ENCODE measurements around the gene NKTR. TPM values are rescaled to one million over a fixed set of nuclear protein-coding genes. Genes with fewer than 3 reads are reported as not detected.
"Not testable (repeated sequence)": the region's sequence is repeated elsewhere in the genome, so short reads cannot be mapped to it uniquely, and the experiment has no call there.

NKTR gene
- total RNA-seq, 2 experiments from 2014 or later = 90.2 to 154 TPM

DNA sequence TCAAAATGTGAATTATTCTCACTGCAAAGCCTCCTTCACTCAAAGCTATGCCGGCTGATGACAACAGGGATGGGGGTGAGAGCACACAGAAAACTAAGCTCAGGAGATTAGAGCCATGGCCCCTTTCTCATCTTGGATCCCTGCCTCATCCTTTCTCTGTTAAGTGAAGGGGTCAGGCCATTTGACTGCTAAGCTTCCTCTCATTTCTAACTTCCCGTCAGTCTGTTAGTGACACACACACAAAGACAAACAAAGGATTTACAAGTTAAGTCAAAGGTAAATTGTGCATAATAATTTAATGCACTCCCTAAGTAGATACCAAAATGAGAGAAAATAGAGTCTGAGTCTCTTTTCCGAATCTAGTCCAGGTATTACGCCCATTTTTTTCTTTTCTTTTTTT lies 8.7 kb upstream of the NKTR start:
- H3K4me1 ChIP-seq (ENCODE audit: insufficient read depth, low read length, poor library complexity, severe bottlenecking) = peaks cover 26% of the 10 kb centered on the region
- DNase-seq (ENCODE audit: low spot score) = peak; percentile 27
- H3K9me2 ChIP-seq (ENCODE audit: insufficient read depth, low read length) = no peaks in the 10 kb centered on the region
- H3K9me3 ChIP-seq (ENCODE audit: low read length) = no peaks in the 10 kb centered on the region
- peak overlapping the region; percentile 85 for H3K4me2 ChIP-seq (ENCODE audit: low read length)
- ChIA-PET POLR2A (interaction anchor here (0.7 to 4.7 kb wide), 5 partner anchors 9 to 155 kb away, joined by 3 to 33 read pairs (median 11); partner anchors contain the start of genes NKTR and SEC22C), CTCF (ENCODE audit: unreplicated experiment) (interaction anchor here (1.4 kb wide), 1 partner anchor 9 kb away, joined by 6 read pairs; the partner anchor contains the start of gene NKTR)
- no peak for TF ChIP-seq EZH2phosphoT487 (IDR thresholded peaks at IDR 0.05; ENCODE audit: borderline replicate concordance, low read depth, low read length)
- TF ChIP-seq, protein P1, sequence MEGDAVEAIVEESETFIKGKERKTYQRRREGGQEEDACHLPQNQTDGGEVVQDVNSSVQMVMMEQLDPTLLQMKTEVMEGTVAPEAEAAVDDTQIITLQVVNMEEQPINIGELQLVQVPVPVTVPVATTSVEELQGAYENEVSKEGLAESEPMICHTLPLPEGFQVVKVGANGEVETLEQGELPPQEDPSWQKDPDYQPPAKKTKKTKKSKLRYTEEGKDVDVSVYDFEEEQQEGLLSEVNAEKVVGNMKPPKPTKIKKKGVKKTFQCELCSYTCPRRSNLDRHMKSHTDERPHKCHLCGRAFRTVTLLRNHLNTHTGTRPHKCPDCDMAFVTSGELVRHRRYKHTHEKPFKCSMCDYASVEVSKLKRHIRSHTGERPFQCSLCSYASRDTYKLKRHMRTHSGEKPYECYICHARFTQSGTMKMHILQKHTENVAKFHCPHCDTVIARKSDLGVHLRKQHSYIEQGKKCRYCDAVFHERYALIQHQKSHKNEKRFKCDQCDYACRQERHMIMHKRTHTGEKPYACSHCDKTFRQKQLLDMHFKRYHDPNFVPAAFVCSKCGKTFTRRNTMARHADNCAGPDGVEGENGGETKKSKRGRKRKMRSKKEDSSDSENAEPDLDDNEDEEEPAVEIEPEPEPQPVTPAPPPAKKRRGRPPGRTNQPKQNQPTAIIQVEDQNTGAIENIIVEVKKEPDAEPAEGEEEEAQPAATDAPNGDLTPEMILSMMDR (conservative IDR thresholded peaks at IDR 0.05; ENCODE audit: low read length) = no peak
- no peaks in the 10 kb centered on the region for H4K20me1 ChIP-seq (ENCODE audit: insufficient read depth, low read length)
- no peak overlapping the region for H2AFZ ChIP-seq (ENCODE audit: low read length)
- peak overlapping the region; percentile 62 for H3K27ac ChIP-seq (ENCODE audit: low read depth, low read length, poor library complexity, severe bottlenecking)
- intact Hi-C loops (cut with micrococcal nuclease; ENCODE audit: unreplicated experiment) = loop anchor here (10.0 kb wide), 1 partner anchor 577 kb away; no protein-coding TSS in a partner anchor
- peaks cover 46% of the 10 kb centered on the region for H3K79me2 ChIP-seq (ENCODE audit: insufficient read depth, low read depth, low read length)
- H3K36me3 ChIP-seq (ENCODE audit: insufficient read depth, low read length) = peaks cover 53% of the 10 kb centered on the region
- peak overlapping the region; percentile 95 for H3K4me3 ChIP-seq (ENCODE audit: low read depth, low read length, poor library complexity, severe bottlenecking)
- no TSS peak for BruUV-seq (replicated peaks)

GRCh38 chr3:42593635-42594034 lies 6.9 kb upstream of the NKTR start:
- POLR2A ChIA-PET = interaction anchor here (0.8 to 1.4 kb wide), 4 partner anchors 8 to 11 kb away, joined by 3 read pairs; no protein-coding TSS in a partner anchor
- CTCF ChIA-PET (ENCODE audit: unreplicated experiment) = no interaction called here
- BruUV-seq (replicated peaks) = no TSS peak

GRCh38 chr3:42595682-42596081 lies 4.8 kb upstream of the NKTR start:
- no TSS peak for BruUV-seq (replicated peaks)
- intact Hi-C loops (cut with micrococcal nuclease; ENCODE audit: unreplicated experiment) = loop anchor here (10.0 kb wide), 1 partner anchor 581 kb away; no protein-coding TSS in a partner anchor
- peaks cover 61% of the 10 kb centered on the region for H3K36me3 ChIP-seq (ENCODE audit: insufficient read depth, low read length)
- H3K9me3 ChIP-seq (ENCODE audit: low read length) = no peaks in the 10 kb centered on the region
- no peak for DNase-seq (ENCODE audit: low spot score)
- no peaks in the 10 kb centered on the region for H3K9me2 ChIP-seq (ENCODE audit: insufficient read depth, low read length)
- H3K27ac ChIP-seq (ENCODE audit: low read depth, low read length, poor library complexity, severe bottlenecking) = no peak overlapping the region
- CTCF ChIA-PET (ENCODE audit: unreplicated experiment) = no interaction called here
- no peak overlapping the region for H3K4me2 ChIP-seq (ENCODE audit: low read length)
- TF ChIP-seq EZH2phosphoT487 (IDR thresholded peaks at IDR 0.05; ENCODE audit: borderline replicate concordance, low read depth, low read length) = no peak
- TF ChIP-seq, protein P1 (conservative IDR thresholded peaks at IDR 0.05; ENCODE audit: low read length) = no peak
- POLR2A ChIA-PET = no interaction called here
- H3K4me1 ChIP-seq (ENCODE audit: insufficient read depth, low read length, poor library complexity, severe bottlenecking) = peaks cover 16% of the 10 kb centered on the region
- H4K20me1 ChIP-seq (ENCODE audit: insufficient read depth, low read length) = no peaks in the 10 kb centered on the region
- no peak overlapping the region for H2AFZ ChIP-seq (ENCODE audit: low read length)
- no peak overlapping the region for H3K4me3 ChIP-seq (ENCODE audit: low read depth, low read length, poor library complexity, severe bottlenecking)
- peaks cover 51% of the 10 kb centered on the region for H3K79me2 ChIP-seq (ENCODE audit: insufficient read depth, low read depth, low read length)

More at GRCh38 chr3:42593635-42594034, 6.9 kb upstream of the NKTR start:
- no peak overlapping the region for H3K27ac ChIP-seq (ENCODE audit: low read depth, low read length, poor library complexity, severe bottlenecking)
- peaks cover 61% of the 10 kb centered on the region for H3K36me3 ChIP-seq (ENCODE audit: insufficient read depth, low read length)
- peaks cover 46% of the 10 kb centered on the region for H3K79me2 ChIP-seq (ENCODE audit: insufficient read depth, low read depth, low read length)
- H3K9me3 ChIP-seq (ENCODE audit: low read length) = no peaks in the 10 kb centered on the region
- H4K20me1 ChIP-seq (ENCODE audit: insufficient read depth, low read length) = no peaks in the 10 kb centered on the region
- DNase-seq (ENCODE audit: low spot score) = no peak
- TF ChIP-seq, protein P1 (conservative IDR thresholded peaks at IDR 0.05; ENCODE audit: low read length) = no peak
- TF ChIP-seq EZH2phosphoT487 (IDR thresholded peaks at IDR 0.05; ENCODE audit: borderline replicate concordance, low read depth, low read length) = no peak
- peaks cover 26% of the 10 kb centered on the region for H3K4me1 ChIP-seq (ENCODE audit: insufficient read depth, low read length, poor library complexity, severe bottlenecking)
- H3K4me2 ChIP-seq (ENCODE audit: low read length) = peak overlapping the region; percentile 31
- intact Hi-C loops (cut with micrococcal nuclease; ENCODE audit: unreplicated experiment) = loop anchor here (10.0 kb wide), 1 partner anchor 579 kb away; no protein-coding TSS in a partner anchor
- H2AFZ ChIP-seq (ENCODE audit: low read length) = no peak overlapping the region
- H3K4me3 ChIP-seq (ENCODE audit: low read depth, low read length, poor library complexity, severe bottlenecking) = no peak overlapping the region
- H3K9me2 ChIP-seq (ENCODE audit: insufficient read depth, low read length) = no peaks in the 10 kb centered on the region

DNA sequence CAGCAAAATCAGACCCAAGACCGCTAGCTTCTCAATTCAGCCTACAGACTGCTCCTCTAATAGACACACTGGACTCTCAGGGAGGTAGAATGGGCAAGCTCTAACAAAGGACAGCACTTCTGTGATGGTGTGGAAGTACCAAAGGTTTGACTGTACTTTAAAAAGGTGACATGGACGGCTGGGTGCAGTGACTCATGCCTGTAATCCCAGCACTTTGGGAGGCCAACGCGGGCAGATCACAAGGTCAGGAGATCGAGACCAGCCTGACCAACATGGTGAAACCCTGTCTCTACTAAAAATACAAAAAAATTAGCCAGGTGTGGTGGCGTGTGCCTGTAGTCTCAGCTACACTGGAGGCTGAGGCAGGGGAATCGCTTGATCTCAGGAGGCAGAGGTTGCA lies 3.4 kb upstream of the NKTR start:
- intact Hi-C loops (cut with micrococcal nuclease; ENCODE audit: unreplicated experiment) = loop anchor here (10.0 kb wide), 1 partner anchor 582 kb away; no protein-coding TSS in a partner anchor

More for the DNA sequence above, 3.4 kb upstream of the NKTR start:
- H2AFZ ChIP-seq (ENCODE audit: low read length); H3K27ac ChIP-seq (ENCODE audit: low read depth, low read length, poor library complexity, severe bottlenecking); H3K9me3 ChIP-seq (ENCODE audit: low read length); H3K4me2 ChIP-seq (ENCODE audit: low read length); H3K4me3 ChIP-seq (ENCODE audit: low read depth, low read length, poor library complexity, severe bottlenecking); DNase-seq (ENCODE audit: low spot score); H4K20me1 ChIP-seq (ENCODE audit: insufficient read depth, low read length); H3K9me2 ChIP-seq (ENCODE audit: insufficient read depth, low read length); BruUV-seq (replicated peaks); CTCF ChIA-PET (ENCODE audit: unreplicated experiment): not testable (repeated sequence)
- peaks cover 11% of the 10 kb centered on the region for H3K4me1 ChIP-seq (ENCODE audit: insufficient read depth, low read length, poor library complexity, severe bottlenecking)
- peaks cover 53% of the 10 kb centered on the region for H3K36me3 ChIP-seq (ENCODE audit: insufficient read depth, low read length)
- peaks cover 51% of the 10 kb centered on the region for H3K79me2 ChIP-seq (ENCODE audit: insufficient read depth, low read depth, low read length)
- POLR2A ChIA-PET = interaction anchor here (0.7 to 1.8 kb wide), 7 partner anchors 8 to 468 kb away, joined by 3 to 6 read pairs (median 4); partner anchors contain the start of gene SEC22C
